Subcutaneous abdominal adipose tissue (tissue), 5 donors: ENCODE measurements around the gene ARID5B.
A peak's percentile ranks its signal among the peaks of the same experiment; 100 is the strongest.

ENCODE experiments used
- H3K27ac ChIP-seq: one replicate; pipeline ENCODE4 v1.7.0; 2013; ENCODE audit warnings: low read depth, mild to moderate bottlenecking, inconsistent platforms, low read length, moderate library complexity
- H3K27me3 ChIP-seq, 5 donors: one replicate each; pipeline ENCODE4 v1.7.0; 2013; ENCODE audit warnings: low read length in 5 of 5, inconsistent platforms in 1 of 5; ENCODE audit not compliant: control insufficient read depth in 5 of 5, insufficient read depth in 4 of 5
- H3K36me3 ChIP-seq, 5 donors: one replicate each; pipeline ENCODE4 v1.7.0; 2013; ENCODE audit warnings: low read length in 5 of 5; ENCODE audit not compliant: control insufficient read depth in 5 of 5, insufficient read depth in 5 of 5
- H3K4me1 ChIP-seq, 5 donors: one replicate each; pipeline ENCODE4 v1.7.0; 2013; ENCODE audit warnings: low read length in 5 of 5, mild to moderate bottlenecking in 3 of 5, moderate library complexity in 1 of 5; ENCODE audit not compliant: control insufficient read depth in 5 of 5, insufficient read depth in 5 of 5
- H3K4me3 ChIP-seq, 5 donors: one replicate each; pipeline ENCODE4 v1.7.0; 2013; ENCODE audit warnings: low read length in 5 of 5, low read depth in 1 of 5
- H3K9ac ChIP-seq, 5 donors: one replicate each; pipeline ENCODE4 v1.7.0; 2013; ENCODE audit warnings: low read length in 5 of 5, mild to moderate bottlenecking in 4 of 5, moderate library complexity in 3 of 5
- H3K9me3 ChIP-seq, 5 donors: one replicate each; pipeline ENCODE4 v1.7.0; 2013; ENCODE audit warnings: low read length in 5 of 5; ENCODE audit not compliant: control insufficient read depth in 5 of 5
- donor health status: healthy.
- donor health status: healthy.
- donor health status: healthy.
- donor health status: healthy.
- donor health status: healthy.

ARID5B gene

DNA sequence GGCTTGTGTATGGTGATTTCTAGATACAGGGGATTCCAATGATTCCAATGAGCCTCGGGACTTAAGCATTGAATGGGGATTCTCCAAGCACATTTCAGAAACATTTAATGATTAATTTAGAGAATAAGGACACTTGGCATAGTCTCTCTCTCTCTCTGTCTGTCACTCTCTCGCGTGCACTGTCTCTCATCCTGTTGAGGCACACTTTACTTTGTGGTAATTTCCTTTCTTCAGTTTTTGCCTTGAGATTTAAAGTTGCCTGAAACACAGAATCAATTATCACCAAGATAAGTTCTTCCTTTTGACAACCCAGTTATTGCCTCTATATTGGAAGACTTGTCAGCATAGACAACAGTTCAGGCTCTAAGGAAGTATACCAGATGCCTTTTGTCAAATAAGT is 131.6 kb downstream of the ARID5B start:
- no peaks in the 10 kb centered on the region for H3K36me3 ChIP-seq
- no peak overlapping the region for H3K27ac ChIP-seq
- H3K9me3 ChIP-seq: no peaks in the 10 kb centered on the region
- no peak overlapping the region for H3K4me3 ChIP-seq
- H3K4me1 ChIP-seq: peaks cover 0 to 14% (median 5%) of the 10 kb centered on the region in 5 donors
- H3K27me3 ChIP-seq: no peaks in the 10 kb centered on the region
- H3K9ac ChIP-seq: no peak overlapping the region

- Histone ChIP-seq H3K4me1 (peaks cover 0 to 23% (median 12%) of the 10 kb centered on the region in 5 donors), H3K27ac (no peak overlapping the region), H3K9ac (no peak overlapping the region)
These were observed 132.7 kb downstream of the ARID5B start for GRCh38 chr10:62034096-62034640.

GRCh38 chr10:62036186-62037081 is 134.9 kb downstream of the ARID5B start:
- no peaks in the 10 kb centered on the region for H3K36me3 ChIP-seq
- no peaks in the 10 kb centered on the region for H3K27me3 ChIP-seq
- H3K4me3 ChIP-seq: no peak overlapping the region
- H3K9ac ChIP-seq: no peak overlapping the region
- H3K4me1 ChIP-seq: peaks cover 0 to 29% (median 16%) of the 10 kb centered on the region in 5 donors
- H3K9me3 ChIP-seq: no peaks in the 10 kb centered on the region
- no peak overlapping the region for H3K27ac ChIP-seq

More at GRCh38 chr10:62034096-62034640, 132.7 kb downstream of the ARID5B start:
- Histone ChIP-seq H3K36me3 (no peaks in the 10 kb centered on the region), H3K27me3 (no peaks in the 10 kb centered on the region), H3K9me3 (no peaks in the 10 kb centered on the region), H3K4me3 (no peak overlapping the region)

GRCh38 chr10:62037166-62037831 is 135.8 kb downstream of the ARID5B start:
- no peaks in the 10 kb centered on the region for H3K9me3 ChIP-seq
- H3K9ac ChIP-seq: peak overlapping the region in 1 of 5 donors; percentile 35
- H3K36me3 ChIP-seq: no peaks in the 10 kb centered on the region
- no peak overlapping the region for H3K4me3 ChIP-seq
- H3K27me3 ChIP-seq: no peaks in the 10 kb centered on the region
- H3K27ac ChIP-seq: no peak overlapping the region
- peaks cover 0 to 29% (median 16%) of the 10 kb centered on the region in 5 donors for H3K4me1 ChIP-seq

- Histone ChIP-seq H3K9ac (peak overlapping the region in 1 of 5 donors; percentile 35), H3K27me3 (no peaks in the 10 kb centered on the region), H3K27ac (no peak overlapping the region), H3K9me3 (no peaks in the 10 kb centered on the region), H3K4me1 (peaks cover 0 to 29% (median 16%) of the 10 kb centered on the region in 5 donors), H3K36me3 (no peaks in the 10 kb centered on the region), H3K4me3 (no peak overlapping the region)
These were observed 136.6 kb downstream of the ARID5B start for GRCh38 chr10:62037890-62038608.

- Histone ChIP-seq H3K27ac (no peak overlapping the region), H3K27me3 (no peaks in the 10 kb centered on the region), H3K36me3 (no peaks in the 10 kb centered on the region), H3K9me3 (no peaks in the 10 kb centered on the region), H3K9ac (peak overlapping the region in 1 of 5 donors; percentile 67), H3K4me3 (peak overlapping the region; percentile 5 to 56 (median 43)), H3K4me1 (peaks cover 0 to 31% (median 16%) of the 10 kb centered on the region in 5 donors)
These were observed 137.2 kb downstream of the ARID5B start for GRCh38 chr10:62038609-62039190.

GRCh38 chr10:62039954-62040353 is 138.5 kb downstream of the ARID5B start:
- Histone ChIP-seq H3K9me3 (no peaks in the 10 kb centered on the region), H3K4me1 (peaks cover 0 to 32% (median 21%) of the 10 kb centered on the region in 5 donors), H3K27ac (peak overlapping the region; percentile 32), H3K36me3 (no peaks in the 10 kb centered on the region), H3K4me3 (no peak overlapping the region), H3K27me3 (no peaks in the 10 kb centered on the region), H3K9ac (no peak overlapping the region)

GRCh38 chr10:62040881-62041280 is 139.4 kb downstream of the ARID5B start:
- Histone ChIP-seq H3K27me3 (no peaks in the 10 kb centered on the region), H3K4me1 (peaks cover 0 to 40% (median 30%) of the 10 kb centered on the region in 5 donors), H3K9me3 (no peaks in the 10 kb centered on the region), H3K4me3 (no peak overlapping the region), H3K27ac (no peak overlapping the region), H3K36me3 (no peaks in the 10 kb centered on the region), H3K9ac (no peak overlapping the region)

DNA sequence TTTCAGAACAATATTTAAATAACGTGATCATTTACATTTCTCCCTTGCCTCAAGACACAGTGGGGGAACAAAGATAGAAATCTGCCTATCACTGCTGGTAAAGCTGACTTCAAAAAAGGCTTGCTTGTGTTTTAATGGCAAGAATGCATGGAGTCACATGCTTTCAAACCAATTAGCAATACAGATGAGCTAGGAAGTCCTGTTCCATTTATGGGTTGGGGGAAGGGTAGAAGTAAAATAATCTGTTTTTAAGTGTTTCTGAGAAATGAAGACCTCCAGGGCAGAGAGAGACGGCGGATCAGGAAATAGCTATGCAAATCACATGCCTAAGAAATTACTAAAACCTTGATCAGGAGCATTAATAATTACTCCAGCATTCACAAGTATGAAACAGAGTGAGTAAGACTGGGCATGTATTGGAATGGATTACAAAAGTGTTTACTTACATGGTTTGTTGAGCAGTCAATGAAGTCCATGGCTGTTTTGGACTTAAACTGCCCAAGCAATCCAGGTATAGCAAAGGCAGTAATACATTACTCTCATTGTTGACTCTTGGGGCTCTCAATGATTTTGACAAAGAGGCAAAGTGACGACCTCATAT is 142.0 kb downstream of the ARID5B start:
- H3K4me3 ChIP-seq: no peak overlapping the region
- H3K9me3 ChIP-seq: no peaks in the 10 kb centered on the region
- H3K9ac ChIP-seq: no peak overlapping the region
- peaks cover 9 to 56% (median 49%) of the 10 kb centered on the region in 5 donors for H3K4me1 ChIP-seq
- H3K36me3 ChIP-seq: no peaks in the 10 kb centered on the region
- no peaks in the 10 kb centered on the region for H3K27me3 ChIP-seq
- peak overlapping the region; percentile 31 for H3K27ac ChIP-seq
